ENCODE measurements around the gene DCTD.
A peak's percentile ranks its signal among the peaks of the same experiment; 100 is the strongest.

DCTD gene

GRCh38 chr4:182928061-182928460 is 10.9 kb upstream of the DCTD start:
- no peak overlapping the region for H3K4me3 ChIP-seq (replicated peaks in 1 of 2; ENCODE audit: low read depth in 2 of 2, low read length in 2 of 2)
- TF ChIP-seq CTCF (IDR thresholded peaks at IDR 0.05; ENCODE audit: low read depth, low read length), result peak; percentile 31
- no peak for DNase-seq (ENCODE audit: low read depth in 2 of 2)

GRCh38 chr4:182927505-182927904 is 10.3 kb upstream of the DCTD start:
- no peak for DNase-seq (ENCODE audit: low read depth in 2 of 2)
- no peak for TF ChIP-seq CTCF (IDR thresholded peaks at IDR 0.05; ENCODE audit: low read depth, low read length)
- no peak overlapping the region for H3K4me3 ChIP-seq (replicated peaks in 1 of 2; ENCODE audit: low read depth in 2 of 2, low read length in 2 of 2)

GRCh38 chr4:182925855-182926254 is 8.7 kb upstream of the DCTD start:
- H3K4me3 ChIP-seq (replicated peaks in 1 of 2; ENCODE audit: low read depth in 2 of 2, low read length in 2 of 2), result no peak overlapping the region
- DNase-seq (ENCODE audit: low read depth in 2 of 2), result no peak
- no peak for TF ChIP-seq CTCF (IDR thresholded peaks at IDR 0.05; ENCODE audit: low read depth, low read length)

- TF ChIP-seq CTCF (IDR thresholded peaks at IDR 0.05; ENCODE audit: low read depth, low read length), result peak; percentile 63
- DNase-seq (ENCODE audit: low read depth in 2 of 2), result peak; percentile 76 to 79
- no peak overlapping the region for H3K4me3 ChIP-seq (replicated peaks in 1 of 2; ENCODE audit: low read depth in 2 of 2, low read length in 2 of 2)
Measured at GRCh38 chr4:182925298-182925757, 8.1 kb upstream of the DCTD start.

- DNase-seq (ENCODE audit: low read depth in 2 of 2), result no peak
- H3K4me3 ChIP-seq (replicated peaks in 1 of 2; ENCODE audit: low read depth in 2 of 2, low read length in 2 of 2), result no peak overlapping the region
- TF ChIP-seq CTCF (IDR thresholded peaks at IDR 0.05; ENCODE audit: low read depth, low read length), result no peak
Measured at GRCh38 chr4:182924497-182924896, 7.3 kb upstream of the DCTD start.

- no peak overlapping the region for H3K4me3 ChIP-seq (replicated peaks in 1 of 2; ENCODE audit: low read depth in 2 of 2, low read length in 2 of 2)
- no peak for DNase-seq (ENCODE audit: low read depth in 2 of 2)
- no peak for TF ChIP-seq CTCF (IDR thresholded peaks at IDR 0.05; ENCODE audit: low read depth, low read length)
Measured at GRCh38 chr4:182923796-182924340, 6.7 kb upstream of the DCTD start.

- H3K4me3 ChIP-seq (replicated peaks in 1 of 2; ENCODE audit: low read depth in 2 of 2, low read length in 2 of 2), result no peak overlapping the region
- peak in 1 of 2 donors; percentile 32 for DNase-seq (ENCODE audit: low read depth in 2 of 2)
- TF ChIP-seq CTCF (IDR thresholded peaks at IDR 0.05; ENCODE audit: low read depth, low read length), result no peak
Measured at GRCh38 chr4:182923366-182923765, 6.2 kb upstream of the DCTD start.

Measured in cardiac fibroblast (primary cell).